HL-60 (cell line): ENCODE measurements around the gene C1orf216.
"Not testable (repeated sequence)": the region's sequence is repeated elsewhere in the genome, so short reads cannot be mapped to it uniquely, and the experiment has no call there.

Experiments used
- DNase-seq, 2 experiments: peaks; one replicate each; pipeline ENCODE4 v3.0.0-alpha.2; 2010 to 2020; ENCODE audit warnings: low read depth in 1 of 2, low spot score in 1 of 2
- H3K27ac ChIP-seq: fragments of 250-450 bp; sonication (Bioruptor Pico); replicated peaks from 2 replicates; pipeline ENCODE4 v1.5.1; 2020; ENCODE audit warnings: mild to moderate bottlenecking, moderate library complexity
- H3K27me3 ChIP-seq: fragments of 250-450 bp; sonication (Bioruptor Pico); 2 replicates; pipeline ENCODE4 v1.5.1; 2021; ENCODE audit warnings: mild to moderate bottlenecking, moderate library complexity; ENCODE audit not compliant: insufficient read depth, poor library complexity, severe bottlenecking
- H3K4me3 ChIP-seq: replicated peaks from 2 replicates; pipeline ENCODE4 v1.5.1; 2011; ENCODE audit warnings: mild to moderate bottlenecking, control low read depth, low read length; ENCODE audit not compliant: insufficient read depth
- CTCF ChIP-seq: IDR thresholded peaks from one replicate; pipeline ENCODE4 v1.5.1; 2011; ENCODE audit warnings: low read length, control low read depth, inconsistent platforms; ENCODE audit not compliant: insufficient read depth
- GABPA ChIP-seq: IDR thresholded peaks from 2 replicates; pipeline ENCODE4 v1.6.1; 2012; ENCODE audit warnings: low read depth
- POLR2AphosphoS5 ChIP-seq: IDR thresholded peaks from 2 replicates; pipeline ENCODE4 v1.6.1; 2012; ENCODE audit warnings: low read depth
- REST ChIP-seq: IDR thresholded peaks from 2 replicates; pipeline ENCODE4 v1.6.1; 2012; ENCODE audit warnings: low read depth; ENCODE audit not compliant: insufficient replicate concordance
- SPI1 ChIP-seq: IDR thresholded peaks from 2 replicates; pipeline ENCODE4 v1.6.1; 2012; ENCODE audit warnings: low read depth, mild to moderate bottlenecking, borderline replicate concordance

C1orf216 gene

GRCh38 chr1:35707601-35708440, 10.9 kb downstream of the C1orf216 start:
- Histone ChIP-seq H3K27me3 (peaks cover 30% of the 10 kb centered on the region), H3K27ac (no peak overlapping the region), H3K4me3 (peak overlapping the region; percentile 13)
- TF ChIP-seq REST = no peak
- no peak for TF ChIP-seq CTCF
- no peak for TF ChIP-seq GABPA
- no peak for TF ChIP-seq SPI1
- no peak for TF ChIP-seq POLR2AphosphoS5
- no peak for DNase-seq

- H3K27ac ChIP-seq = no peak overlapping the region
- H3K27me3 ChIP-seq = peaks cover 30% of the 10 kb centered on the region
- no peak for DNase-seq
- no peak overlapping the region for H3K4me3 ChIP-seq
- TF ChIP-seq SPI1 (no peak), GABPA (no peak), CTCF (no peak), POLR2AphosphoS5 (no peak)
Observed at GRCh38 chr1:35706846-35707600, 11.7 kb downstream of the C1orf216 start.

- DNase-seq = no peak
- peaks cover 26% of the 10 kb centered on the region for H3K27me3 ChIP-seq
- no peak overlapping the region for H3K4me3 ChIP-seq
- H3K27ac ChIP-seq = no peak overlapping the region
- TF ChIP-seq SPI1 (no peak), GABPA (no peak), CTCF (no peak), REST (no peak), POLR2AphosphoS5 (no peak)
Observed at GRCh38 chr1:35702508-35702907, 16.2 kb downstream of the C1orf216 start.

- H3K4me3 ChIP-seq, DNase-seq, H3K27ac ChIP-seq: not testable (repeated sequence)
- peaks cover 12% of the 10 kb centered on the region for H3K27me3 ChIP-seq
Observed at GRCh38 chr1:35699152-35699551, 19.5 kb downstream of the C1orf216 start.
